ENCODE results near the gene ART1. TPM values are rescaled to one million over a fixed set of nuclear protein-coding genes. Genes with fewer than 3 reads are reported as not detected.
A peak's percentile ranks its signal among the peaks of the same experiment; 100 is the strongest.

ART1 gene
- total and polyA plus RNA-seq, 11 donors: 0.33 to 3.3 (median 0.61) TPM; not detected in 3

GRCh38 chr11:3664032-3664630 lies 19.2 kb downstream of the ART1 start:
- Histone ChIP-seq H3K9me3 (no peaks in the 10 kb centered on the region), H3K4me1 (peaks cover 0 to 6% (median 0%) of the 10 kb centered on the region in 12 donors), H3K27me3 (no peaks in the 10 kb centered on the region), H3K36me3 (peaks cover 0 to 49% (median 13%) of the 10 kb centered on the region in 9 donors), H3K27ac (no peak overlapping the region), H3K4me3 (no peak overlapping the region)
- 75 to 91% (median 86%) methylated on average over 4 to 10 of the region's 10 CpGs for WGBS, 4 donors
- intact Hi-C loops (cut with DNase I): no loop called here
- DNase-seq (no peak), ATAC-seq (no peak)
- TF ChIP-seq POLR2A (IDR thresholded peaks at IDR 0.05): no peak
- TF ChIP-seq CTCF (IDR thresholded peaks at IDR 0.05): no peak

GRCh38 chr11:3665336-3666022 lies 20.6 kb downstream of the ART1 start:
- intact Hi-C loops (cut with DNase I): no loop called here
- peak in 1 of 4 donors; percentile 8 for ATAC-seq
- TF ChIP-seq POLR2A (IDR thresholded peaks at IDR 0.05) (no peak), CTCF (IDR thresholded peaks at IDR 0.05) (no peak)

GRCh38 chr11:3666023-3666530 lies 21.1 kb downstream of the ART1 start:
- Histone ChIP-seq H3K27me3 (no peaks in the 10 kb centered on the region), H3K9me3 (no peaks in the 10 kb centered on the region), H3K4me1 (peaks cover 0 to 19% (median 4%) of the 10 kb centered on the region in 12 donors), H3K27ac (no peak overlapping the region), H3K36me3 (peaks cover 0 to 64% (median 18%) of the 10 kb centered on the region in 9 donors), H3K4me3 (no peak overlapping the region)
- no peak for DNase-seq
- no peak for ATAC-seq
- intact Hi-C loops (cut with DNase I): no loop called here
- 87 to 95% (median 91%) methylated on average over 13 to 17 of the region's 17 CpGs for WGBS, 4 donors
- TF ChIP-seq CTCF (IDR thresholded peaks at IDR 0.05): no peak
- no peak for TF ChIP-seq POLR2A (IDR thresholded peaks at IDR 0.05)

More at GRCh38 chr11:3665336-3666022, 20.6 kb downstream of the ART1 start:
- Histone ChIP-seq H3K27ac (no peak overlapping the region), H3K4me1 (peaks cover 0 to 13% (median 4%) of the 10 kb centered on the region in 12 donors), H3K36me3 (peaks cover 0 to 62% (median 18%) of the 10 kb centered on the region in 9 donors), H3K4me3 (no peak overlapping the region), H3K9me3 (no peaks in the 10 kb centered on the region), H3K27me3 (no peaks in the 10 kb centered on the region)
- DNase-seq: no peak
- 93 to 96% (median 95%) methylated on average over 6 of the region's 6 CpGs for WGBS, 4 donors
